ENCODE results near the gene SF3B4.

The SF3B4 gene

GRCh38 chr1:149879556-149879955, 48.0 kb downstream of the SF3B4 start:
- TF ChIP-seq ARNTL (CRISPR knock-in tag; IDR thresholded peaks at IDR 0.05; ENCODE audit: borderline replicate concordance, low read depth), result no peak
- no peak for TF ChIP-seq TSHZ2 (CRISPR knock-in tag; IDR thresholded peaks at IDR 0.05)
- TF ChIP-seq OSR1 (CRISPR knock-in tag; IDR thresholded peaks at IDR 0.05), result no peak
- ATAC-seq, result no peak

DNA sequence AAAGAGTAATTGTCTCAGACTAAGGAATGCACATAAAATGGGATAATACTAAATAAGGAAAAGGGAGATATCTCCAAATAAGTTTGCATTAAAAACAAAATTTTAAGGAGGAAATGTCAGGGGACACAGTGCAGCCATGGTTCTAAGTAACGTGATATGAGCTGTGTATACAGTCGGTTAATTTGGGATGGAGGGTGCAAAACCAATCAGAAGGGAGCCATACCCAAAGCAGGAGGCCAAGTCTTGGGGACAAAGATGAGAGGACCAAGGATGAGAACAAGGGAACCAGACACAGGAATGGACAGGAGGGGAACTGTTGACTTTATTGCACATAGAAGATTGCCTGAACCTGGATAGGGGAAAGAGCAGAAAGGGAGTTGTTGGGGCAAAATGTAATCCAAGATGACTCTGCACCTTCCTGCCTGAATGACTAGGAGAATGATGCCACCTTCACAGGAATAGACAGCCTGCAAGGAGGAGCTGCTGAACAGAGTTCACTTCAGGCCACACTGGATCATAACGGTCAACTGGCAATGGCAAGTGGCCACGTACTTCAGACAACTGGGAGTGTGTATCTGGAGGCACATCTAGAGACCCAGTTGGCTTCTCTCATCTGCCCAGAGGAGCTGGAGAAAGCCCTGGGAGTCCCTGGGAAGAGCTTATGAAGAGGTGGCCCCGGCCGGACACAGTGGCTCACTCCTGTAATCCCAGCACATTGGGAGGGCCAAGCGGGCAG, 50.2 kb downstream of the SF3B4 start:
- TF ChIP-seq TCF4 (CRISPR knock-in tag; IDR thresholded peaks at IDR 0.05; ENCODE audit: borderline replicate concordance), result no peak
- TF ChIP-seq, protein P1, sequence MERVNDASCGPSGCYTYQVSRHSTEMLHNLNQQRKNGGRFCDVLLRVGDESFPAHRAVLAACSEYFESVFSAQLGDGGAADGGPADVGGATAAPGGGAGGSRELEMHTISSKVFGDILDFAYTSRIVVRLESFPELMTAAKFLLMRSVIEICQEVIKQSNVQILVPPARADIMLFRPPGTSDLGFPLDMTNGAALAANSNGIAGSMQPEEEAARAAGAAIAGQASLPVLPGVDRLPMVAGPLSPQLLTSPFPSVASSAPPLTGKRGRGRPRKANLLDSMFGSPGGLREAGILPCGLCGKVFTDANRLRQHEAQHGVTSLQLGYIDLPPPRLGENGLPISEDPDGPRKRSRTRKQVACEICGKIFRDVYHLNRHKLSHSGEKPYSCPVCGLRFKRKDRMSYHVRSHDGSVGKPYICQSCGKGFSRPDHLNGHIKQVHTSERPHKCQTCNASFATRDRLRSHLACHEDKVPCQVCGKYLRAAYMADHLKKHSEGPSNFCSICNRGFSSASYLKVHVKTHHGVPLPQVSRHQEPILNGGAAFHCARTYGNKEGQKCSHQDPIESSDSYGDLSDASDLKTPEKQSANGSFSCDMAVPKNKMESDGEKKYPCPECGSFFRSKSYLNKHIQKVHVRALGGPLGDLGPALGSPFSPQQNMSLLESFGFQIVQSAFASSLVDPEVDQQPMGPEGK (CRISPR knock-in tag; IDR thresholded peaks at IDR 0.05; ENCODE audit: borderline replicate concordance), result no peak
- TF ChIP-seq ZFP3 (CRISPR knock-in tag; IDR thresholded peaks at IDR 0.05), result no peak
- no peak for TF ChIP-seq ZNF70 (CRISPR knock-in tag; IDR thresholded peaks at IDR 0.05)
- TF ChIP-seq ZNF8 (CRISPR knock-in tag; IDR thresholded peaks at IDR 0.05), result no peak
- no peak for ATAC-seq

Measured in SK-N-SH treated with all-trans-retinoic acid at 6 μM for 48 hours (cell line).